ENCODE measurements around the gene ULK2.

- TF ChIP-seq CTCF (IDR thresholded peaks at IDR 0.05) (no peak), POLR2A (IDR thresholded peaks at IDR 0.05) (no peak)
These were observed 111.2 kb downstream of the ULK2 start for GRCh38 chr17:19756546-19756945.

Measured in testis (tissue), 2 donors.